Neural progenitor cell (in vitro differentiated cells): ENCODE measurements around the gene RBP5. TPM values are rescaled to one million over a fixed set of nuclear protein-coding genes. Genes with fewer than 3 reads are reported as not detected.

Source experiments
- DNase-seq: peaks from one replicate; pipeline ENCODE4 v3.0.0-alpha.2; 2016; ENCODE audit warnings: low spot score
- H2AFZ ChIP-seq: fragments of 200-600 bp; sonication (generic); replicated peaks from 2 replicates; pipeline ENCODE4 v1.6.1; 2016; ENCODE audit warnings: antibody characterized with exemption
- H3F3A ChIP-seq: fragments of 200-600 bp; sonication (generic); 2 replicates; pipeline ENCODE4 v1.6.1; 2016; ENCODE audit warnings: antibody characterized with exemption, low read depth
- H3K27ac ChIP-seq: fragments of 200-600 bp; sonication (generic); 2 replicates; pipeline ENCODE4 v1.5.1; 2016; ENCODE audit warnings: mild to moderate bottlenecking
- H3K27me3 ChIP-seq: fragments of 200-600 bp; sonication (generic); 2 replicates; pipeline ENCODE4 v1.6.1; 2016; ENCODE audit warnings: mild to moderate bottlenecking, moderate library complexity
- H3K36me3 ChIP-seq: fragments of 200-600 bp; sonication (generic); 2 replicates; pipeline ENCODE4 v1.5.1; 2016
- H3K4me1 ChIP-seq: fragments of 200-600 bp; sonication (generic); 2 replicates; pipeline ENCODE4 v1.6.1; 2016; ENCODE audit warnings: mixed run types
- H3K4me2 ChIP-seq: fragments of 200-600 bp; sonication (generic); 2 replicates; pipeline ENCODE4 v1.6.1; 2016
- H3K4me3 ChIP-seq: fragments of 200-600 bp; sonication (generic); 2 replicates; pipeline ENCODE4 v1.5.1; 2016
- H3K79me2 ChIP-seq: fragments of 200-600 bp; sonication (generic); 2 replicates; pipeline ENCODE4 v1.6.1; 2016; ENCODE audit warnings: low read depth
- H3K9ac ChIP-seq: fragments of 200-600 bp; sonication (generic); 2 replicates; pipeline ENCODE4 v1.6.1; 2016
- H3K9me3 ChIP-seq: fragments of 200-600 bp; sonication (generic); 2 replicates; pipeline ENCODE4 v1.5.1; 2016; ENCODE audit warnings: low read depth
- H4K20me1 ChIP-seq: fragments of 200-600 bp; sonication (generic); 2 replicates; pipeline ENCODE4 v1.6.1; 2016; ENCODE audit warnings: low read depth
- H3K27ac Mint-ChIP-seq: 3 replicates; pipeline ENCODE4 v1.8.0; 2021; ENCODE audit warnings: mixed read lengths
- H3K27me3 Mint-ChIP-seq: 2 replicates; pipeline ENCODE4 v1.8.0; 2022; ENCODE audit warnings: low read depth, mild to moderate bottlenecking, inconsistent platforms, moderate library complexity, mixed read lengths; ENCODE audit not compliant: insufficient read depth
- H3K36me3 Mint-ChIP-seq: 3 replicates; pipeline ENCODE4 v1.8.0; 2021; ENCODE audit warnings: mixed read lengths
- H3K4me1 Mint-ChIP-seq: 3 replicates; pipeline ENCODE4 v1.8.0; 2021; ENCODE audit warnings: mixed read lengths
- H3K4me3 Mint-ChIP-seq: 3 replicates; pipeline ENCODE4 v1.8.0; 2021; ENCODE audit warnings: mild to moderate bottlenecking, moderate library complexity, mixed read lengths
- H3K9me3 Mint-ChIP-seq: 3 replicates; pipeline ENCODE4 v1.8.0; 2020; ENCODE audit warnings: mixed read lengths
- EZH2 ChIP-seq: fragments of 200-600 bp; sonication (generic); IDR thresholded peaks from 2 replicates; pipeline ENCODE4 v1.6.1; 2017; ENCODE audit warnings: antibody characterized with exemption, mild to moderate bottlenecking, moderate library complexity
- EZH2phosphoT487 ChIP-seq: fragments of 200-600 bp; sonication (generic); IDR thresholded peaks from 2 replicates; pipeline ENCODE4 v1.6.1; 2017; ENCODE audit warnings: antibody characterized with exemption
- total RNA-seq: library from RNA; depleted of rRNA; stranded (reverse); fragments of >200 nt; gene quantifications from 2 replicates; pipeline ENCODE4 v1.2.3, GENCODE V29; 2015; ENCODE audit warnings: low replicate concordance
- TF ChIP-seq, protein P1 (sequence below): fragments of 200-600 bp; sonication (generic); IDR thresholded peaks from 2 replicates; pipeline ENCODE4 v1.5.1; 2017; ENCODE audit warnings: antibody characterized with exemption, mild to moderate bottlenecking

The RBP5 gene
- total RNA-seq, 1 donor from 2014 or later: not detected

GRCh38 chr12:7158781-7159609, 30.3 kb upstream of the RBP5 start:
- Mint-ChIP-seq H3K4me1 (no peaks in the 10 kb centered on the region), H3K27ac (no peak overlapping the region), H3K36me3 (peaks cover 7% of the 10 kb centered on the region), H3K4me3 (no peak overlapping the region), H3K27me3 (peaks cover 11% of the 10 kb centered on the region), H3K9me3 (peaks cover 6% of the 10 kb centered on the region)
- H3K4me1 ChIP-seq: no peaks in the 10 kb centered on the region
- no peak for DNase-seq
- TF ChIP-seq EZH2phosphoT487: no peak
- TF ChIP-seq, protein P1, sequence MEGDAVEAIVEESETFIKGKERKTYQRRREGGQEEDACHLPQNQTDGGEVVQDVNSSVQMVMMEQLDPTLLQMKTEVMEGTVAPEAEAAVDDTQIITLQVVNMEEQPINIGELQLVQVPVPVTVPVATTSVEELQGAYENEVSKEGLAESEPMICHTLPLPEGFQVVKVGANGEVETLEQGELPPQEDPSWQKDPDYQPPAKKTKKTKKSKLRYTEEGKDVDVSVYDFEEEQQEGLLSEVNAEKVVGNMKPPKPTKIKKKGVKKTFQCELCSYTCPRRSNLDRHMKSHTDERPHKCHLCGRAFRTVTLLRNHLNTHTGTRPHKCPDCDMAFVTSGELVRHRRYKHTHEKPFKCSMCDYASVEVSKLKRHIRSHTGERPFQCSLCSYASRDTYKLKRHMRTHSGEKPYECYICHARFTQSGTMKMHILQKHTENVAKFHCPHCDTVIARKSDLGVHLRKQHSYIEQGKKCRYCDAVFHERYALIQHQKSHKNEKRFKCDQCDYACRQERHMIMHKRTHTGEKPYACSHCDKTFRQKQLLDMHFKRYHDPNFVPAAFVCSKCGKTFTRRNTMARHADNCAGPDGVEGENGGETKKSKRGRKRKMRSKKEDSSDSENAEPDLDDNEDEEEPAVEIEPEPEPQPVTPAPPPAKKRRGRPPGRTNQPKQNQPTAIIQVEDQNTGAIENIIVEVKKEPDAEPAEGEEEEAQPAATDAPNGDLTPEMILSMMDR: no peak
- no peak for TF ChIP-seq EZH2
- H3K4me2 ChIP-seq: no peak overlapping the region
- H3K36me3 ChIP-seq: no peaks in the 10 kb centered on the region
- no peaks in the 10 kb centered on the region for H3K9me3 ChIP-seq
- H3K4me3 ChIP-seq: no peak overlapping the region
- H3K27me3 ChIP-seq: peaks cover 17% of the 10 kb centered on the region
- H3K27ac ChIP-seq: no peak overlapping the region
- no peak overlapping the region for H2AFZ ChIP-seq
- H4K20me1 ChIP-seq: no peaks in the 10 kb centered on the region
- no peaks in the 10 kb centered on the region for H3K79me2 ChIP-seq
- no peaks in the 10 kb centered on the region for H3F3A ChIP-seq
- H3K9ac ChIP-seq: no peak overlapping the region

DNA sequence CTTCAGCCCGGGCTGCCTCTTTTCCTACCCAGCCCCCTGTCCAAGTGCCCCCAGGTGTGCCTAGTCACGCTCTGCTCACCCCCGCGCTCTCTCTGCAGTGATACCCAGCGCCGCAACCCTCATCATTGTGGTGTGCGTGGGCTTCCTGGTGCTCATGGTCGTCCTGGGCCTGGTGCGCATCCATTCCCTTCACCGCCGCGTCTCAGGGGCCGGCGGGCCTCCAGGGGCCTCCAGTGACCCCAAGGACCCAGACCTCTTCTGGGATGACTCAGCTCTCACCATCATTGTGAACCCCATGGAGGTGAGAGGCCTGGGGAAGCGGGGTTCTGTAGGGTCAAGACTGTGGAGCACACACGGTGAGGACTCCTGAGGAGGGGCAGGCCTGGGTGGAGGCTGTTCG, 28.7 kb upstream of the RBP5 start:
- Histone ChIP-seq H3K79me2 (no peaks in the 10 kb centered on the region), H3K27me3 (peaks cover 4% of the 10 kb centered on the region), H3K4me2 (no peak overlapping the region), H3K9me3 (no peaks in the 10 kb centered on the region), H3K27ac (no peak overlapping the region), H3K4me1 (no peaks in the 10 kb centered on the region), H3F3A (no peaks in the 10 kb centered on the region), H4K20me1 (no peaks in the 10 kb centered on the region), H3K4me3 (no peak overlapping the region), H2AFZ (no peak overlapping the region), H3K36me3 (no peaks in the 10 kb centered on the region), H3K9ac (no peak overlapping the region)
- H3K27me3 Mint-ChIP-seq: peaks cover 7% of the 10 kb centered on the region
- peaks cover 6% of the 10 kb centered on the region for H3K9me3 Mint-ChIP-seq
- DNase-seq: no peak
- no peaks in the 10 kb centered on the region for H3K4me1 Mint-ChIP-seq
- TF ChIP-seq EZH2 (no peak), EZH2phosphoT487 (no peak)
- TF ChIP-seq, protein P1: no peak
- no peak overlapping the region for H3K27ac Mint-ChIP-seq
- H3K36me3 Mint-ChIP-seq: peaks cover 7% of the 10 kb centered on the region
- H3K4me3 Mint-ChIP-seq: no peak overlapping the region

- no peak overlapping the region for H3K9ac ChIP-seq
- no peaks in the 10 kb centered on the region for H3K9me3 ChIP-seq
- no peak overlapping the region for H3K4me3 Mint-ChIP-seq
- TF ChIP-seq, protein P1: no peak
- TF ChIP-seq EZH2phosphoT487: no peak
- TF ChIP-seq EZH2: no peak
- no peak overlapping the region for H3K27ac Mint-ChIP-seq
- no peak overlapping the region for H2AFZ ChIP-seq
- no peaks in the 10 kb centered on the region for H3K36me3 ChIP-seq
- H4K20me1 ChIP-seq: no peaks in the 10 kb centered on the region
- H3K4me2 ChIP-seq: no peak overlapping the region
- peaks cover 7% of the 10 kb centered on the region for H3K36me3 Mint-ChIP-seq
- no peak overlapping the region for H3K4me3 ChIP-seq
- H3K27ac ChIP-seq: no peak overlapping the region
- peaks cover 7% of the 10 kb centered on the region for H3K27me3 Mint-ChIP-seq
- DNase-seq: no peak
- no peaks in the 10 kb centered on the region for H3K79me2 ChIP-seq
- no peaks in the 10 kb centered on the region for H3F3A ChIP-seq
- no peaks in the 10 kb centered on the region for H3K27me3 ChIP-seq
- H3K4me1 Mint-ChIP-seq: no peaks in the 10 kb centered on the region
- H3K9me3 Mint-ChIP-seq: peaks cover 1% of the 10 kb centered on the region
- no peaks in the 10 kb centered on the region for H3K4me1 ChIP-seq
Measured at GRCh38 chr12:7156259-7157197, 27.8 kb upstream of the RBP5 start.
